GM10847 (cell line): ENCODE data around the gene PLCZ1.

Experiments
- POLR2A ChIP-seq: IDR thresholded peaks from 2 replicates; pipeline ENCODE4 v1.6.1; 2011; ENCODE audit not compliant: insufficient read length; ENCODE audit errors: extremely low read depth

Gene PLCZ1, protein sequence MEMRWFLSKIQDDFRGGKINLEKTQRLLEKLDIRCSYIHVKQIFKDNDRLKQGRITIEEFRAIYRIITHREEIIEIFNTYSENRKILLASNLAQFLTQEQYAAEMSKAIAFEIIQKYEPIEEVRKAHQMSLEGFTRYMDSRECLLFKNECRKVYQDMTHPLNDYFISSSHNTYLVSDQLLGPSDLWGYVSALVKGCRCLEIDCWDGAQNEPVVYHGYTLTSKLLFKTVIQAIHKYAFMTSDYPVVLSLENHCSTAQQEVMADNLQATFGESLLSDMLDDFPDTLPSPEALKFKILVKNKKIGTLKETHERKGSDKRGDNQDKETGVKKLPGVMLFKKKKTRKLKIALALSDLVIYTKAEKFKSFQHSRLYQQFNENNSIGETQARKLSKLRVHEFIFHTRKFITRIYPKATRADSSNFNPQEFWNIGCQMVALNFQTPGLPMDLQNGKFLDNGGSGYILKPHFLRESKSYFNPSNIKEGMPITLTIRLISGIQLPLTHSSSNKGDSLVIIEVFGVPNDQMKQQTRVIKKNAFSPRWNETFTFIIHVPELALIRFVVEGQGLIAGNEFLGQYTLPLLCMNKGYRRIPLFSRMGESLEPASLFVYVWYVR

GRCh38 chr12:18737819-18738218, at the start of gene PLCZ1, which contains the start of gene CAPZA3:
Gene PLCZ1, minus strand, starts transcription at chr12:18738012. Its CDS starts 641 bp downstream, at chr12:18737371.
Gene CAPZA3, plus strand, starts transcription at chr12:18738119. Its CDS starts 150 bp downstream, at chr12:18738269.
- no peak for TF ChIP-seq POLR2A

DNA sequence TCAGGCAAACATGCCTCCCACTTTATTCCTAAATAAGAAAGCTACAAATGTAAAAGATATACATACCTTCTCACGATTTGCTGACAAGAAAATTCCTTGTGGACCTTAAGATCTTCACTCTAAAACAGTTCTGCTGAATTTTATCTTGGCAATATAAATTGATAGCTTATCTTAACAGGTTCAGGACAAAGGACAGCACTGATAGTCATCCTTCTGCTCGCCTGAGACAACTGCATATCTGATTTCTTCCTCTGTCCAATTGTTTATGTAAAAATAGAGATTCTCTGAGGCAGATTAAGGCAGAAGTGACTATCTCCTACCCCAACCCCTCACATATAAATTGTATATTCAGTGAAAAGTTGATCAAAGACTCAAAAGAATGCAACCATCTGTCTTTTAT, 45.0 kb upstream of the PLCZ1 start:
- no peak for TF ChIP-seq POLR2A

DNA sequence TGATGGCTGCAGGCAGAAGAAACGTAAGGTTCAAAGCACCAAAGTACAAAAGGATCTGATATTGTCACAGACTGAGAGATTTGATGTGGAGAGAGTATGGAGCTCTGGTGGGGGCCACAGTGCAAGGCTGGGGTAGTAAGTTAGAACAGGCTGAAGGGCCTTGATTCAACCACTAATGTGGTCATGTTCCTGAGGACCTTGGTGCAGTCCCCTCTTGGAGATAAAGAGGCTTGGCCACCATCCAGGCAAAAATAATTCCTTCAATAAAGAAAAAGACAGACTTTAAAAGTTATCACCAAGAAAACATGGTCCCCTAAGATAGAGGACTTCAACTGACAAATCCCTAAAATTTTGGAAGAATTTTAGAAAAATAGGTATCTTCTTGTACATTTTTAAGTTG, 17.5 kb upstream of the PLCZ1 start:
- no peak for TF ChIP-seq POLR2A

DNA sequence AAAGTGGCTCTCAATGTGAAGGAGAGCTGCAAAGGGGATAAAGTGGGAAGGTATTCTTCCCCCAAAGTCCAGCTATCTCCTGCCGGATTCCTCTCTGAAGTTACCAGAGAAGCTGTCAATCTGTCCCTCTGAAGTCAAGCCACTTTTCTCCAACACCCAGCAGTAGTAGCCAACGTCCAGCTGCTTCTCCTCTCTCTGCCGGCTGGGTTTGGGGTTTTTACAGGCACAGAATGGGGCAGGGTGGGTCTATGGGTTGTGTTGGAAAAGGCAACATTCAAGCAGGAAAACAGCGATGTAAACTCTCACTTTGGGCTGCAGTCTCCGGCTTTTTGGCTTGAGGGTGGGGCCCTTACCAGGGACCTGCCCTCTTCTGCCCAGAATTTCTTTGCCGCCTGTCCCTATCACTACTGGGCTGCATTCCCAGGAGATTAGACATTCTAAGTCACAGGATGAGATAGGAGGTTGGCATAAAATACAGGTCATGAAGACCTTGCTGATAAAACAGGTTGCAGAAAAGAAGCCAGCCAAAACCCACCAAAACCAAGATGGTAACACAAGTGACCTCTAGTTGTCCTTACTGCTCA, 16.4 kb upstream of the PLCZ1 start:
- no peak for TF ChIP-seq POLR2A

DNA sequence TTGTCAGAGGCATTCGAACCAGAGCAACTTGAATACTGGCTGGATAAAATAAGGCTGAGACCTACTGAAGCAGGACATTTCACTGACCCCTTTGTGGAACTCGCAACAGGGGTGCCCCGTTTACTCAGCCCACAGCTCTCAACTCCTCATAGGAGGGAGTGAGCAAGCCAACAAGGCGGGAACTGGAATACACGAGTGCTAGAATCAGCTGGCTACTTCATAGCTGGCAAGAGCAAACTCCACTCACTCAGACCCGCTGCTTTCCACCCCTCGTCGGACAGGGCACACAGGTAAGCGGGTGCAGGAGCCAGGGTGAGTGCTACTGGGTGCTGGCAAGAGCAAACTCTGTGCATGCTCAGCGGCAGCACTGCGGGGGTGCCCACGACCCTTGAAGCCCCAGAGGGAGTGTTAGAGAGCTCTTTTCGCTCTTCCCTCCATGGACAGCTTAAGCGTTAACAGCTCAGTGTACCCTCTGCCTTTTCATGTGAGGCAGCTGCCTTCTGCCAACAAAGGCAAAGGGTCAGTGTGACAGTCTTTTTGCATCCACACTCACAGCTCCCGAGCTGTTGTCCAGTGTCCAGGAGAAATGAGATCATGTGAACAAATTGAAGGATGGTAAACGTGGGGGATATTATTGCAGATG, 15.8 kb upstream of the PLCZ1 start:
- TF ChIP-seq POLR2A, result no peak

GRCh38 chr12:18752947-18753346, 15.1 kb upstream of the PLCZ1 start:
- no peak for TF ChIP-seq POLR2A

- no peak for TF ChIP-seq POLR2A
Observed at GRCh38 chr12:18752280-18752920, 14.6 kb upstream of the PLCZ1 start.

GRCh38 chr12:18751866-18752265, 14.1 kb upstream of the PLCZ1 start:
- no peak for TF ChIP-seq POLR2A

DNA sequence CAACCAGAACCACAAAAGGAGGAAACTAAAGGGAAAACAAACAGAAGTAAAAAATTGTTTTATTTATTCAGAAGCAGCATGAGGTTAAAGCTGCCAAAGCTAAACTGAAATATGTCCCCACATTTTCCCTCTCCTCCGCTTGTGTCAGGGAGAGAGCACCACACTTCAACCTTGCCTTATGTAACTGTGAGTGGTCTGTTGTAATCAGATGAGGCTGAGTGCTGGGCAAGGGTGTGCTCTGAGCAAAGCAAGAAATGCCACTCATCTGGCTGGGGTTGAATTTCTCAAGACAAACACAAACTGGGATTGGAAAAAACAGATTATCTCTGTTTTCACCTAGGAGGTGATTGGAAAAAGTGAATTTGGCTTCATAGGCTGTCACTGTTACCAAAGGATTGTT, 12.3 kb upstream of the PLCZ1 start:
- TF ChIP-seq POLR2A, result no peak

DNA sequence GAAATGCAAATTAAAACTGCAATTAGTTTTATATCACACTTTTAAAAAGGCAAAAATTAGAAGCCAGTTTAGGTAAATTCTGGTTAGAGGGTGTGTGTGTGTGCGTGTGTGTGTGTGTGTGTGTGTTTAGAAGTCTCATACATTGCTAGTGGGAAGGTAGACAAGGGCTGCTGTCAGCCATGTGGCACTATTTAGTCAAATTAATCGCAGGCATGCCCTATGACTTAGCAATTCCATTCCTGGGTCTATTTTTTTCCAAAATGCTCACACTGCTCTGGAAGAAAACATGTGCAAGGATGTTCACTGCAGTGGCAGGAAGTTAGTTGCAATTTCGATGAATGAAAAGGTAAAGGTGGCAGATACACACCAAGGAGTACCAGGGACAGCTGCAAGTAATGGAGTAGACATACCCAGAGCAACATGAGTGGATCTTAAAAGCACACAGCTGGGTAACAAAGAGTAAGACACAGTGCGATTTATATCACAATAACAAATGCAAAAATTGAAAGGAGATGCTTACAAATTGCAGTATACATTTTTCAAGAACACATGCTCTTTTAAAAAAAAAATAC, 11.7 kb upstream of the PLCZ1 start:
- TF ChIP-seq POLR2A, result no peak

DNA sequence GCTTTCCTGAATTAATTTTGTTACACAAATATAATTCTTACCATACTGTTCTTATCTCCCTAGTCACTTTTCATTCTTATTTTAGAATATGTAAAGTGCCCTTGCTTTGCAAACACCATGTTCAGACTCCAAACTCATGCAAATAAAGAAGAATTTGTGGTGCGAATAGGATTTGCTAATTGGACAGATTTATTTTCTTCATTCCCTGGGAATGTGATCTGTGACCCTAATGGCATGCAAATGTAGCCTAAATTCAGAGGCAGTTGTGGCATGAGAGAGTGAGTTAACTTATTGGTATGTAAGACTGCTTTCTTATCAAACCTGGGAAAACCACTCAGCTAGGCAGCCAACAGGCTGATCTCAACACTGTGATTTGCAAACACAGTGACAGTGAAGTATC, 10.1 kb upstream of the PLCZ1 start:
- TF ChIP-seq POLR2A, result no peak

DNA sequence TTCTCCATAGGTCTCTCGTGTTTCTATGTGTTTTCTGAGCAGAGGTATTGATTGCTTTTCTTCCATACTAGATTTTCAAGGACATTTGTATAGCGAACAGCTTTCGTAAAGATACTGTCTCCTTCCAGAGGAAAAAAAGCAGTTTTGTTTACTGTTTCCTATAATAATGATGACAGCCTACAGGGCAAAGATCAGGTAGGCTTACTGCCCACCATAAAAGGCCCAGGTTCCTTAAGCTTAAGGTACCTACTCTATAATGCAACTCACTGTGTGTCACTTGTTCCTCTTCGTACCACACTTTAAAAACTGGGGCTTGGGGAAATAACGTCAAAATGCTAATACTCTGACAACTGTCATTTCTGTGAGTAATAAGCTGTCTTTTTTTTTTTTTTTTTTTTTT, 6.7 kb downstream of the PLCZ1 start:
- no peak for TF ChIP-seq POLR2A

DNA sequence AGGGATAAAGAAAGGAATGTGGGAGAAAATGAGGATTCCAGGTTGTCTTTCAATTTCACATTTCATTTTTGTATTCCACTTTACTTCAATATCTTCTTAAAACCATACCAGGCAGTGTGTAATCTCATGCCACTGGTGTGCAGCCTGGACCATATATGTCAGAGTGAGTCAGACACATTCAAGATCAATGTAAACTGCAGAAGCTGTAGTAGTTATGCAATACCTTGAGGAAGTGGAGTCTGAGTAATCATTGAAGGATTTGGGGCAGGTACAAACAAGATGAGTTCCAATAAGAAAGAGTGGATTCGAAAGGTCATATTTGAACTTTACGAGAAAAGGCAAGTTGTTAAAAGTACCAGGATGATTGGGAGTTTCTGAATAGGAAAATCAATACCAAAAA, 14.1 kb downstream of the PLCZ1 start:
- TF ChIP-seq POLR2A, result no peak

GRCh38 chr12:18721452-18721851, 16.4 kb downstream of the PLCZ1 start:
- TF ChIP-seq POLR2A, result no peak

- no peak for TF ChIP-seq POLR2A
Observed at GRCh38 chr12:18720690-18721089, 17.1 kb downstream of the PLCZ1 start.
